Testis (tissue), 2 donors: Measurements from ENCODE around the gene CLIP2.

Experiments
- CTCF ChIP-seq, 3 experiments: fragments of 450-650 bp in 2 of 3; fragments of 200-600 bp in 1 of 3; sonication (generic) in 1 of 3; IDR thresholded peaks; one replicate each; pipeline ENCODE4 v1.5.1; 2016 to 2019; ENCODE audit warnings: antibody characterized with exemption in 3 of 3, mild to moderate bottlenecking in 2 of 3, moderate library complexity in 1 of 3
- POLR2A ChIP-seq: fragments of 450-650 bp; IDR thresholded peaks from one replicate; pipeline ENCODE4 v1.6.1; 2017; ENCODE audit warnings: antibody characterized with exemption, mild to moderate bottlenecking, moderate library complexity

GRCh38 chr7:74418076-74418475 is 128.9 kb downstream of the CLIP2 start:
- TF ChIP-seq CTCF (IDR thresholded peaks at IDR 0.05) (no peak), POLR2A (no peak)
